Testis (tissue), 3 donors: ENCODE data around the gene ZNF763. TPM values are rescaled to one million over a fixed set of nuclear protein-coding genes. Genes with fewer than 3 reads are reported as not detected.
A peak's percentile ranks its signal among the peaks of the same experiment; 100 is the strongest.

Experiments
- DNase-seq: peaks from one replicate; pipeline ENCODE4 v3.0.0-alpha.2; 2019
- H3K27ac ChIP-seq, 2 donors: fragments of 200-600 bp; sonication (generic); one replicate each; pipeline ENCODE4 v1.5.1; 2019
- H3K27me3 ChIP-seq: fragments of 200-600 bp; sonication (generic); one replicate; pipeline ENCODE4 v1.5.1; 2019
- H3K36me3 ChIP-seq: fragments of 200-600 bp; sonication (generic); one replicate; pipeline ENCODE4 v1.5.1; 2017; ENCODE audit warnings: low read depth; ENCODE audit errors: missing control alignments
- H3K4me1 ChIP-seq: fragments of 200-600 bp; sonication (generic); one replicate; pipeline ENCODE4 v1.5.1; 2019
- H3K4me3 ChIP-seq, 2 donors: fragments of 200-600 bp; sonication (generic); one replicate each; pipeline ENCODE4 v1.5.1; 2017 to 2019
- H3K9me3 ChIP-seq: fragments of 200-600 bp; sonication (generic); one replicate; pipeline ENCODE4 v1.5.1; 2017
- POLR2A ChIP-seq: fragments of 450-650 bp; IDR thresholded peaks from one replicate; pipeline ENCODE4 v1.6.1; 2017; ENCODE audit warnings: antibody characterized with exemption, mild to moderate bottlenecking, moderate library complexity
- WGBS, 2 donors: methylation state at CpG; one replicate each; pipeline ENCODE4 v1.1.5; 2018; 5-methylcytosine and 5-hydroxymethylcytosine counted together
- intact Hi-C: fragments of 100-400 bp; cut with DNase I; formaldehyde crosslinking; loops from one replicate; pipeline ENCODE4 v1.15.1; 2023; ENCODE audit warnings: low total_unique reads
- polyA plus RNA-seq: library from polyadenylated mRNA; stranded (reverse); fragments of 350-450 nt; fragmentation: Illumina TruSeq; extraction: RNeasy Lipid Tissue Mini Kit (QIAGEN cat#74804); gene quantifications from one replicate; pipeline ENCODE4 v1.2.3, GENCODE V29; 2014; ENCODE audit warnings: low read depth, low replicate concordance; ENCODE audit not compliant: insufficient read depth
- total RNA-seq, 2 donors: library from RNA; depleted of rRNA; stranded (reverse); fragments of >200 nt; gene quantifications; one replicate each; pipeline ENCODE4 v1.2.3, GENCODE V29; 2016
- TF ChIP-seq, protein P1 (sequence below), 3 experiments: fragments of 450-650 bp in 2 of 3; fragments of 200-600 bp in 1 of 3; sonication (generic) in 1 of 3; IDR thresholded peaks; one replicate each; pipeline ENCODE4 v1.5.1; 2016 to 2019; ENCODE audit warnings: antibody characterized with exemption in 3 of 3, mild to moderate bottlenecking in 2 of 3, moderate library complexity in 1 of 3

The ZNF763 gene
- total and polyA plus RNA-seq, 3 donors from 2014 or later = 5.0 to 7.9 (median 7.6) TPM

GRCh38 chr19:11982526-11982925 lies 17.7 kb downstream of the ZNF763 start:
- 89 to 96% methylated on average over 4 of the region's 4 CpGs for WGBS, 2 donors
- H3K36me3 ChIP-seq = no peaks in the 10 kb centered on the region
- TF ChIP-seq, protein P1, sequence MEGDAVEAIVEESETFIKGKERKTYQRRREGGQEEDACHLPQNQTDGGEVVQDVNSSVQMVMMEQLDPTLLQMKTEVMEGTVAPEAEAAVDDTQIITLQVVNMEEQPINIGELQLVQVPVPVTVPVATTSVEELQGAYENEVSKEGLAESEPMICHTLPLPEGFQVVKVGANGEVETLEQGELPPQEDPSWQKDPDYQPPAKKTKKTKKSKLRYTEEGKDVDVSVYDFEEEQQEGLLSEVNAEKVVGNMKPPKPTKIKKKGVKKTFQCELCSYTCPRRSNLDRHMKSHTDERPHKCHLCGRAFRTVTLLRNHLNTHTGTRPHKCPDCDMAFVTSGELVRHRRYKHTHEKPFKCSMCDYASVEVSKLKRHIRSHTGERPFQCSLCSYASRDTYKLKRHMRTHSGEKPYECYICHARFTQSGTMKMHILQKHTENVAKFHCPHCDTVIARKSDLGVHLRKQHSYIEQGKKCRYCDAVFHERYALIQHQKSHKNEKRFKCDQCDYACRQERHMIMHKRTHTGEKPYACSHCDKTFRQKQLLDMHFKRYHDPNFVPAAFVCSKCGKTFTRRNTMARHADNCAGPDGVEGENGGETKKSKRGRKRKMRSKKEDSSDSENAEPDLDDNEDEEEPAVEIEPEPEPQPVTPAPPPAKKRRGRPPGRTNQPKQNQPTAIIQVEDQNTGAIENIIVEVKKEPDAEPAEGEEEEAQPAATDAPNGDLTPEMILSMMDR (IDR thresholded peaks at IDR 0.05) = no peak
- no peak for TF ChIP-seq POLR2A
- no peaks in the 10 kb centered on the region for H3K4me1 ChIP-seq
- no peak for DNase-seq
- intact Hi-C loops = loop anchor here (10.0 kb wide), 1 partner anchor 58 kb away; the partner anchor contains the start of gene ZNF700
- no peaks in the 10 kb centered on the region for H3K27me3 ChIP-seq
- no peak overlapping the region for H3K27ac ChIP-seq
- H3K4me3 ChIP-seq = no peak overlapping the region
- no peaks in the 10 kb centered on the region for H3K9me3 ChIP-seq

DNA sequence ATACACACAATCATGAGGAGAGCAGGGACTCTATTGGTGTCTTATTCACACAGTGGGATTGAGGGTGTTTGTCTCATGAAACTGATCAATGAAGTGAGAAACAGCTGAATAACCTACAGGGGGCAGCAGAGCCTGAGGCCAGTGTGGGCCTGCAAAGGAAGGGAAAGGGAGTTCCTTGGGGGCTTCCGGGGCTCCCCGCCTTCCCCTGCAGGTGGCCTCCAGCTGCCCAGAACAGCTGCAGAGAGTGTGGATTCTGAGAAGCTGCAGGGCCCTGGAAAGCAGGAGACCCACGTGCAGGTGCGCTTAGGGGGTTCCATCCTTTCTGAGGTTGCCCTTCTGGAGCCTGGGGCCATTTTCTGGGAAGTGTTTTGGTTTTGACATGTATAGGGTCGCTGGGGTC lies 20.1 kb downstream of the ZNF763 start:
- no peak overlapping the region for H3K4me3 ChIP-seq
- no peaks in the 10 kb centered on the region for H3K27me3 ChIP-seq
- H3K9me3 ChIP-seq = no peaks in the 10 kb centered on the region
- WGBS, 2 donors = 35 to 38% methylated on average over 5 of the region's 5 CpGs
- TF ChIP-seq, protein P1 (IDR thresholded peaks at IDR 0.05) = peak in 1 of 3 experiments; percentile 12
- no peak for TF ChIP-seq POLR2A
- no peak for DNase-seq
- intact Hi-C loops = loop anchor here (10.0 kb wide), 1 partner anchor 60 kb away; the partner anchor contains the start of gene ZNF700
- H3K4me1 ChIP-seq = no peaks in the 10 kb centered on the region
- H3K27ac ChIP-seq = no peak overlapping the region
- H3K36me3 ChIP-seq = no peaks in the 10 kb centered on the region

- Histone ChIP-seq H3K9me3 (no peaks in the 10 kb centered on the region), H3K4me3 (peak overlapping the region in 1 of 2 donors; percentile 79), H3K36me3 (no peaks in the 10 kb centered on the region), H3K27ac (no peak overlapping the region), H3K4me1 (no peaks in the 10 kb centered on the region), H3K27me3 (no peaks in the 10 kb centered on the region)
- intact Hi-C loops = loop anchor here (10.0 kb wide), 1 partner anchor 62 kb away; the partner anchor contains the start of gene ZNF700
- 72 to 74% methylated on average over 17 of the region's 17 CpGs for WGBS, 2 donors
- no peak for DNase-seq
- TF ChIP-seq, protein P1 (IDR thresholded peaks at IDR 0.05) = no peak
Measured at GRCh38 chr19:11986754-11987153, 21.9 kb downstream of the ZNF763 start.

DNA sequence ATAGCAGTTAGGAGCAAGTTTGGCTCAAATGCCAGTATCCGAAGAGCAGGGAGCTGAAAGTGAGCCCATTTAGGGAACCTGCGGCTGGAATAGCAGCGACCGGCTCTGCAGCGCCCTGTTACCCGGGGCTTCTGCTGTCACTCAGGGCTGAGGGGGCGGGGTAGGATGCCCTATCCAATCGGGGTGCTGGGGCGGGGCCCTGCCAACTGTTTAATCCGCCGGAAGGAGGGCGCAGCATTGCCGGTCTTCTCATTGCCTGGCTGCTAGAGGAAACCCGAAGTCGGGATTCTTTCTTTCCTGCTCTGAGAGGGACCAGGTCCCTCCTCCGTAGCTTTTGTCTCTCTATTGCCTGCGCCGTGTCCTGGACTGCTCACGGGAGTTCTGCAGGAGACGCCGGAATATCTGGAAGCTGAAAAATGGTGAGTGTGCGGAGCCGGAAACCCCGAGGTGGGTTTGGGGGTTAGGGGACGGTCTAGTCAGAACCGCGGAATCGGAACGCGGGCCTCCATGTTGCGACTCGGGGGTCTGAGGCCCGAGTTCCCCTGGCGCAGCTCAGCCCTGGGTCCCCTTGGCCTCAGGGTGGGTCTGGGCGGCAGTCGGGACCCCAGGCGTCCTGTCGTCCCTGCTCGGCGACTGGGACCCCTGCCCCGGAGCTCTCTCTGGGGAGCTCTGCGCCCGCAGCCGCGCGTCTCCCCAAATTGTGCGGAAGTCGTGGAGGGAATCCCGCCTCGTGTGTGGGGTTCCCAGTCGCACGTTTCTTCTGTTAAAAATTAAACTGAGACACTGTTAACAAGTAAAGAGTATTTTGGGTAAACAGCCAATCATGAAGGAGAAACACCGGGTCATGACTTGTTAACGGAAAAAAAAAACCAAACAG lies 22.8 kb downstream of the ZNF763 start:
- no peaks in the 10 kb centered on the region for H3K4me1 ChIP-seq
- intact Hi-C loops = loop anchor here (10.0 kb wide), 1 partner anchor 63 kb away; the partner anchor contains the start of gene ZNF700
- peak; percentile 98 for DNase-seq
- H3K27ac ChIP-seq = peak overlapping the region; percentile 79 to 83
- peak overlapping the region; percentile 61 to 79 for H3K4me3 ChIP-seq
- H3K36me3 ChIP-seq = no peaks in the 10 kb centered on the region
- no peaks in the 10 kb centered on the region for H3K27me3 ChIP-seq
- WGBS, 2 donors = 0 to 1% methylated on average over 42 to 54 of the region's 54 CpGs
- no peaks in the 10 kb centered on the region for H3K9me3 ChIP-seq
- peak; percentile 36 for TF ChIP-seq POLR2A
- TF ChIP-seq, protein P1 (IDR thresholded peaks at IDR 0.05) = no peak
